Measurements from ENCODE around the gene CPA3.

Gene CPA3

GRCh38 chr3:148833223-148833622, 31.9 kb upstream of the CPA3 start:
- H3K9me3 ChIP-seq (ENCODE audit: control insufficient read depth, insufficient read depth, low read depth, low read length), result no peaks in the 10 kb centered on the region
- H3K9ac ChIP-seq (ENCODE audit: low read length), result no peak overlapping the region
- H3K4me3 ChIP-seq (ENCODE audit: low read depth, low read length), result no peak overlapping the region

GRCh38 chr3:148839805-148840204, 25.3 kb upstream of the CPA3 start:
- H3K4me3 ChIP-seq (ENCODE audit: low read depth, low read length), result no peak overlapping the region
- no peak overlapping the region for H3K27ac ChIP-seq (ENCODE audit: low read depth, low read length)
- H3K9me3 ChIP-seq (ENCODE audit: control insufficient read depth, insufficient read depth, low read depth, low read length), result no peaks in the 10 kb centered on the region
- H3K27me3 ChIP-seq (ENCODE audit: control insufficient read depth, insufficient read depth, low read length), result no peaks in the 10 kb centered on the region
- H3K4me1 ChIP-seq (ENCODE audit: control insufficient read depth, insufficient read depth, low read length), result no peaks in the 10 kb centered on the region
- H3K36me3 ChIP-seq (ENCODE audit: control insufficient read depth, insufficient read depth, low read length), result no peaks in the 10 kb centered on the region
- no peak overlapping the region for H3K9ac ChIP-seq (ENCODE audit: low read length)

More at GRCh38 chr3:148833223-148833622, 31.9 kb upstream of the CPA3 start:
- no peaks in the 10 kb centered on the region for H3K4me1 ChIP-seq (ENCODE audit: control insufficient read depth, insufficient read depth, low read length)
- no peak overlapping the region for H3K27ac ChIP-seq (ENCODE audit: low read depth, low read length)
- no peaks in the 10 kb centered on the region for H3K36me3 ChIP-seq (ENCODE audit: control insufficient read depth, insufficient read depth, low read length)
- no peaks in the 10 kb centered on the region for H3K27me3 ChIP-seq (ENCODE audit: control insufficient read depth, insufficient read depth, low read length)

GRCh38 chr3:148840451-148840850, 24.6 kb upstream of the CPA3 start:
- H3K27me3 ChIP-seq (ENCODE audit: control insufficient read depth, insufficient read depth, low read length), result no peaks in the 10 kb centered on the region
- no peak overlapping the region for H3K9ac ChIP-seq (ENCODE audit: low read length)
- H3K4me3 ChIP-seq (ENCODE audit: low read depth, low read length), result no peak overlapping the region
- no peaks in the 10 kb centered on the region for H3K9me3 ChIP-seq (ENCODE audit: control insufficient read depth, insufficient read depth, low read depth, low read length)
- H3K36me3 ChIP-seq (ENCODE audit: control insufficient read depth, insufficient read depth, low read length), result no peaks in the 10 kb centered on the region
- H3K4me1 ChIP-seq (ENCODE audit: control insufficient read depth, insufficient read depth, low read length), result no peaks in the 10 kb centered on the region
- H3K27ac ChIP-seq (ENCODE audit: low read depth, low read length), result no peak overlapping the region

- no peak overlapping the region for H3K27ac ChIP-seq (ENCODE audit: low read depth, low read length)
- H3K4me3 ChIP-seq (ENCODE audit: low read depth, low read length), result no peak overlapping the region
- no peaks in the 10 kb centered on the region for H3K9me3 ChIP-seq (ENCODE audit: control insufficient read depth, insufficient read depth, low read depth, low read length)
- H3K36me3 ChIP-seq (ENCODE audit: control insufficient read depth, insufficient read depth, low read length), result no peaks in the 10 kb centered on the region
- no peaks in the 10 kb centered on the region for H3K4me1 ChIP-seq (ENCODE audit: control insufficient read depth, insufficient read depth, low read length)
- no peak overlapping the region for H3K9ac ChIP-seq (ENCODE audit: low read length)
- no peaks in the 10 kb centered on the region for H3K27me3 ChIP-seq (ENCODE audit: control insufficient read depth, insufficient read depth, low read length)
Measured at GRCh38 chr3:148845756-148846395, 19.2 kb upstream of the CPA3 start.

- H3K27me3 ChIP-seq (ENCODE audit: control insufficient read depth, insufficient read depth, low read length), result no peaks in the 10 kb centered on the region
- H3K9me3 ChIP-seq (ENCODE audit: control insufficient read depth, insufficient read depth, low read depth, low read length), result no peaks in the 10 kb centered on the region
- no peak overlapping the region for H3K27ac ChIP-seq (ENCODE audit: low read depth, low read length)
- H3K36me3 ChIP-seq (ENCODE audit: control insufficient read depth, insufficient read depth, low read length), result no peaks in the 10 kb centered on the region
- no peaks in the 10 kb centered on the region for H3K4me1 ChIP-seq (ENCODE audit: control insufficient read depth, insufficient read depth, low read length)
- no peak overlapping the region for H3K4me3 ChIP-seq (ENCODE audit: low read depth, low read length)
- H3K9ac ChIP-seq (ENCODE audit: low read length), result no peak overlapping the region
Measured at GRCh38 chr3:148847351-148847750, 17.7 kb upstream of the CPA3 start.

GRCh38 chr3:148848410-148848809, 16.7 kb upstream of the CPA3 start:
- no peaks in the 10 kb centered on the region for H3K9me3 ChIP-seq (ENCODE audit: control insufficient read depth, insufficient read depth, low read depth, low read length)
- H3K27me3 ChIP-seq (ENCODE audit: control insufficient read depth, insufficient read depth, low read length), result no peaks in the 10 kb centered on the region
- H3K9ac ChIP-seq (ENCODE audit: low read length), result no peak overlapping the region
- no peak overlapping the region for H3K27ac ChIP-seq (ENCODE audit: low read depth, low read length)
- no peaks in the 10 kb centered on the region for H3K36me3 ChIP-seq (ENCODE audit: control insufficient read depth, insufficient read depth, low read length)
- no peaks in the 10 kb centered on the region for H3K4me1 ChIP-seq (ENCODE audit: control insufficient read depth, insufficient read depth, low read length)
- H3K4me3 ChIP-seq (ENCODE audit: low read depth, low read length), result no peak overlapping the region

GRCh38 chr3:148852271-148852992, 12.7 kb upstream of the CPA3 start:
- Histone ChIP-seq H3K9me3 (ENCODE audit: control insufficient read depth, insufficient read depth, low read depth, low read length) (no peaks in the 10 kb centered on the region), H3K4me3 (ENCODE audit: low read depth, low read length) (no peak overlapping the region), H3K27ac (ENCODE audit: low read depth, low read length) (no peak overlapping the region), H3K9ac (ENCODE audit: low read length) (no peak overlapping the region), H3K36me3 (ENCODE audit: control insufficient read depth, insufficient read depth, low read length) (no peaks in the 10 kb centered on the region), H3K4me1 (ENCODE audit: control insufficient read depth, insufficient read depth, low read length) (no peaks in the 10 kb centered on the region), H3K27me3 (ENCODE audit: control insufficient read depth, insufficient read depth, low read length) (no peaks in the 10 kb centered on the region)

GRCh38 chr3:148853076-148853475, 12.0 kb upstream of the CPA3 start:
- Histone ChIP-seq H3K9me3 (ENCODE audit: control insufficient read depth, insufficient read depth, low read depth, low read length) (no peaks in the 10 kb centered on the region), H3K4me3 (ENCODE audit: low read depth, low read length) (no peak overlapping the region), H3K27ac (ENCODE audit: low read depth, low read length) (no peak overlapping the region), H3K9ac (ENCODE audit: low read length) (no peak overlapping the region), H3K27me3 (ENCODE audit: control insufficient read depth, insufficient read depth, low read length) (no peaks in the 10 kb centered on the region), H3K4me1 (ENCODE audit: control insufficient read depth, insufficient read depth, low read length) (no peaks in the 10 kb centered on the region), H3K36me3 (ENCODE audit: control insufficient read depth, insufficient read depth, low read length) (no peaks in the 10 kb centered on the region)

- Histone ChIP-seq H3K4me1 (ENCODE audit: control insufficient read depth, insufficient read depth, low read length) (no peaks in the 10 kb centered on the region), H3K36me3 (ENCODE audit: control insufficient read depth, insufficient read depth, low read length) (no peaks in the 10 kb centered on the region), H3K27ac (ENCODE audit: low read depth, low read length) (no peak overlapping the region), H3K4me3 (ENCODE audit: low read depth, low read length) (no peak overlapping the region), H3K9me3 (ENCODE audit: control insufficient read depth, insufficient read depth, low read depth, low read length) (no peaks in the 10 kb centered on the region), H3K9ac (ENCODE audit: low read length) (no peak overlapping the region), H3K27me3 (ENCODE audit: control insufficient read depth, insufficient read depth, low read length) (no peaks in the 10 kb centered on the region)
Measured at GRCh38 chr3:148854061-148854460, 11.0 kb upstream of the CPA3 start.

GRCh38 chr3:148856384-148856783, 8.7 kb upstream of the CPA3 start:
- no peak overlapping the region for H3K27ac ChIP-seq (ENCODE audit: low read depth, low read length)
- H3K36me3 ChIP-seq (ENCODE audit: control insufficient read depth, insufficient read depth, low read length), result no peaks in the 10 kb centered on the region
- H3K4me1 ChIP-seq (ENCODE audit: control insufficient read depth, insufficient read depth, low read length), result no peaks in the 10 kb centered on the region
- H3K9ac ChIP-seq (ENCODE audit: low read length), result no peak overlapping the region
- no peaks in the 10 kb centered on the region for H3K9me3 ChIP-seq (ENCODE audit: control insufficient read depth, insufficient read depth, low read depth, low read length)
- no peak overlapping the region for H3K4me3 ChIP-seq (ENCODE audit: low read depth, low read length)
- no peaks in the 10 kb centered on the region for H3K27me3 ChIP-seq (ENCODE audit: control insufficient read depth, insufficient read depth, low read length)

GRCh38 chr3:148857316-148857715, 7.8 kb upstream of the CPA3 start:
- Histone ChIP-seq H3K27me3 (ENCODE audit: control insufficient read depth, insufficient read depth, low read length) (no peaks in the 10 kb centered on the region), H3K9me3 (ENCODE audit: control insufficient read depth, insufficient read depth, low read depth, low read length) (no peaks in the 10 kb centered on the region), H3K27ac (ENCODE audit: low read depth, low read length) (no peak overlapping the region), H3K9ac (ENCODE audit: low read length) (no peak overlapping the region), H3K4me1 (ENCODE audit: control insufficient read depth, insufficient read depth, low read length) (no peaks in the 10 kb centered on the region), H3K4me3 (ENCODE audit: low read depth, low read length) (no peak overlapping the region), H3K36me3 (ENCODE audit: control insufficient read depth, insufficient read depth, low read length) (no peaks in the 10 kb centered on the region)
